Trophoblast cell (in vitro differentiated cells and primary cell): ENCODE measurements around the gene PPIL1.
A peak's percentile ranks its signal among the peaks of the same experiment; 100 is the strongest.

Source experiments
- DNase-seq, 2 donors: peaks; one replicate each; pipeline ENCODE4 v3.0.0-alpha.2; 2016
- H2AFZ ChIP-seq: 2 replicates; pipeline ENCODE4 v1.6.1; 2013; ENCODE audit warnings: low read length, moderate library complexity, mild to moderate bottlenecking; ENCODE audit not compliant: insufficient read depth, poor library complexity
- H2AK5ac ChIP-seq: 2 replicates; pipeline ENCODE4 v1.6.1; 2013; ENCODE audit warnings: mild to moderate bottlenecking, low read length
- H2BK120ac ChIP-seq: 2 replicates; pipeline ENCODE4 v1.6.1; 2013; ENCODE audit warnings: low read length, mild to moderate bottlenecking, moderate library complexity; ENCODE audit not compliant: insufficient read depth, poor library complexity
- H2BK12ac ChIP-seq: 2 replicates; pipeline ENCODE4 v1.6.1; 2013; ENCODE audit warnings: mild to moderate bottlenecking, low read length, moderate library complexity
- H2BK5ac ChIP-seq: 2 replicates; pipeline ENCODE4 v1.6.1; 2013; ENCODE audit warnings: low read length, low read depth, moderate library complexity, mild to moderate bottlenecking; ENCODE audit not compliant: poor library complexity
- H3K14ac ChIP-seq: 2 replicates; pipeline ENCODE4 v1.6.1; 2013; ENCODE audit warnings: mild to moderate bottlenecking, low read length
- H3K18ac ChIP-seq: 2 replicates; pipeline ENCODE4 v1.6.1; 2013; ENCODE audit warnings: mild to moderate bottlenecking, low read length
- H3K23ac ChIP-seq: 2 replicates; pipeline ENCODE4 v1.6.1; 2013; ENCODE audit warnings: low read length
- H3K27ac ChIP-seq: 2 replicates; pipeline ENCODE4 v1.5.1; 2013; ENCODE audit warnings: low read depth, mild to moderate bottlenecking, inconsistent platforms, low read length, moderate library complexity
- H3K27me3 ChIP-seq: 2 replicates; pipeline ENCODE4 v1.6.1; 2013; ENCODE audit warnings: inconsistent platforms, mild to moderate bottlenecking, low read length, moderate library complexity; ENCODE audit not compliant: insufficient read depth
- H3K36me3 ChIP-seq, 2 experiments: 1 replicate in 1 of 2; 2 replicates in 1 of 2; pipeline ENCODE4 v1.6.1; 2013; ENCODE audit warnings: low read length in 2 of 2, mild to moderate bottlenecking in 2 of 2, moderate library complexity in 1 of 2; ENCODE audit not compliant: insufficient read depth in 2 of 2, control insufficient read depth in 1 of 2
- H3K4ac ChIP-seq: 2 replicates; pipeline ENCODE4 v1.6.1; 2013; ENCODE audit warnings: low read depth, mild to moderate bottlenecking, low read length, moderate library complexity
- H3K4me1 ChIP-seq, 2 experiments: 1 replicate in 1 of 2; 2 replicates in 1 of 2; pipeline ENCODE4 v1.6.1; 2013; ENCODE audit warnings: low read length in 2 of 2, mild to moderate bottlenecking in 2 of 2, moderate library complexity in 1 of 2; ENCODE audit not compliant: insufficient read depth in 2 of 2, control insufficient read depth in 1 of 2
- H3K4me2 ChIP-seq: 2 replicates; pipeline ENCODE4 v1.6.1; 2013; ENCODE audit warnings: inconsistent platforms, mild to moderate bottlenecking, low read length, moderate library complexity
- H3K4me3 ChIP-seq: 2 replicates; pipeline ENCODE4 v1.5.1; 2013; ENCODE audit warnings: mild to moderate bottlenecking, low read depth, low read length, inconsistent platforms
- H3K79me1 ChIP-seq: one replicate; pipeline ENCODE4 v1.6.1; 2013; ENCODE audit warnings: low read length
- H3K79me2 ChIP-seq: 2 replicates; pipeline ENCODE4 v1.6.1; 2013; ENCODE audit warnings: low read length, mild to moderate bottlenecking; ENCODE audit not compliant: control insufficient read depth, insufficient read depth, poor library complexity
- H3K9ac ChIP-seq: 2 replicates; pipeline ENCODE4 v1.6.1; 2013; ENCODE audit warnings: mild to moderate bottlenecking, low read length
- H3K9me3 ChIP-seq: 2 replicates; pipeline ENCODE4 v1.6.1; 2013; ENCODE audit warnings: low read depth, mild to moderate bottlenecking, control low read depth, inconsistent platforms, low read length; ENCODE audit not compliant: insufficient read depth
- H4K12ac ChIP-seq: 2 replicates; pipeline ENCODE4 v1.6.1; 2013; ENCODE audit warnings: low read depth, mild to moderate bottlenecking, low read length, moderate library complexity
- H4K8ac ChIP-seq: 2 replicates; pipeline ENCODE4 v1.6.1; 2013; ENCODE audit warnings: low read depth, mild to moderate bottlenecking, low read length, moderate library complexity
- H4K91ac ChIP-seq: one replicate; pipeline ENCODE4 v1.6.1; 2013; ENCODE audit warnings: low read depth, mild to moderate bottlenecking, low read length, moderate library complexity
- WGBS: extraction: QIAGEN DNeasy Blood & Tissue Kit; methylation state at CpG from one replicate; pipeline ENCODE4 v1.1.7; 2013; ENCODE audit warnings: missing lambda C conversion rate; ENCODE audit not compliant: insufficient read length, insufficient coverage; ENCODE audit errors: extremely low coverage; 5-methylcytosine and 5-hydroxymethylcytosine counted together

Gene PPIL1

GRCh38 chr6:36830577-36830976 is 44.0 kb downstream of the PPIL1 start:
- no peak overlapping the region for H4K91ac ChIP-seq
- H3K4ac ChIP-seq, result no peak overlapping the region
- H2BK120ac ChIP-seq, result no peak overlapping the region
- H3K79me1 ChIP-seq, result peaks cover 9% of the 10 kb centered on the region
- WGBS, result no CpG with 5 or more reads among the region's 2 CpGs
- peaks cover 19 to 27% of the 10 kb centered on the region in 2 experiments for H3K4me1 ChIP-seq
- no peak overlapping the region for H2BK5ac ChIP-seq
- H3K14ac ChIP-seq, result no peak overlapping the region
- H2AK5ac ChIP-seq, result no peak overlapping the region
- no peak overlapping the region for H3K4me2 ChIP-seq
- H4K12ac ChIP-seq, result no peak overlapping the region
- no peak overlapping the region for H3K9ac ChIP-seq
- H3K23ac ChIP-seq, result no peak overlapping the region
- no peaks in the 10 kb centered on the region for H3K79me2 ChIP-seq
- no peaks in the 10 kb centered on the region for H3K36me3 ChIP-seq
- H3K4me3 ChIP-seq, result no peak overlapping the region
- no peak overlapping the region for H4K8ac ChIP-seq
- no peaks in the 10 kb centered on the region for H3K27me3 ChIP-seq
- H2BK12ac ChIP-seq, result no peak overlapping the region
- no peak for DNase-seq
- no peak overlapping the region for H2AFZ ChIP-seq
- no peak overlapping the region for H3K18ac ChIP-seq
- peaks cover 6% of the 10 kb centered on the region for H3K9me3 ChIP-seq
- no peak overlapping the region for H3K27ac ChIP-seq

GRCh38 chr6:36829919-36830544 is 44.6 kb downstream of the PPIL1 start:
- no peak overlapping the region for H3K4me2 ChIP-seq
- H3K18ac ChIP-seq, result no peak overlapping the region
- no peak overlapping the region for H3K9ac ChIP-seq
- no peaks in the 10 kb centered on the region for H3K79me2 ChIP-seq
- H4K91ac ChIP-seq, result no peak overlapping the region
- H3K4me1 ChIP-seq, result peaks cover 23 to 32% of the 10 kb centered on the region in 2 experiments
- H2AFZ ChIP-seq, result no peak overlapping the region
- no peak overlapping the region for H2BK120ac ChIP-seq
- no peak overlapping the region for H4K8ac ChIP-seq
- no peak overlapping the region for H2BK5ac ChIP-seq
- no peak overlapping the region for H3K4me3 ChIP-seq
- DNase-seq, result no peak
- no peak overlapping the region for H3K14ac ChIP-seq
- H3K4ac ChIP-seq, result no peak overlapping the region
- no peak overlapping the region for H3K23ac ChIP-seq
- no peak overlapping the region for H2BK12ac ChIP-seq
- H3K27me3 ChIP-seq, result no peaks in the 10 kb centered on the region
- no peak overlapping the region for H3K27ac ChIP-seq
- no peak overlapping the region for H2AK5ac ChIP-seq
- H3K9me3 ChIP-seq, result peaks cover 8% of the 10 kb centered on the region
- no peak overlapping the region for H4K12ac ChIP-seq
- H3K79me1 ChIP-seq, result peaks cover 9% of the 10 kb centered on the region
- WGBS, result no CpG with 5 or more reads among the region's 11 CpGs
- H3K36me3 ChIP-seq, result no peaks in the 10 kb centered on the region

DNA sequence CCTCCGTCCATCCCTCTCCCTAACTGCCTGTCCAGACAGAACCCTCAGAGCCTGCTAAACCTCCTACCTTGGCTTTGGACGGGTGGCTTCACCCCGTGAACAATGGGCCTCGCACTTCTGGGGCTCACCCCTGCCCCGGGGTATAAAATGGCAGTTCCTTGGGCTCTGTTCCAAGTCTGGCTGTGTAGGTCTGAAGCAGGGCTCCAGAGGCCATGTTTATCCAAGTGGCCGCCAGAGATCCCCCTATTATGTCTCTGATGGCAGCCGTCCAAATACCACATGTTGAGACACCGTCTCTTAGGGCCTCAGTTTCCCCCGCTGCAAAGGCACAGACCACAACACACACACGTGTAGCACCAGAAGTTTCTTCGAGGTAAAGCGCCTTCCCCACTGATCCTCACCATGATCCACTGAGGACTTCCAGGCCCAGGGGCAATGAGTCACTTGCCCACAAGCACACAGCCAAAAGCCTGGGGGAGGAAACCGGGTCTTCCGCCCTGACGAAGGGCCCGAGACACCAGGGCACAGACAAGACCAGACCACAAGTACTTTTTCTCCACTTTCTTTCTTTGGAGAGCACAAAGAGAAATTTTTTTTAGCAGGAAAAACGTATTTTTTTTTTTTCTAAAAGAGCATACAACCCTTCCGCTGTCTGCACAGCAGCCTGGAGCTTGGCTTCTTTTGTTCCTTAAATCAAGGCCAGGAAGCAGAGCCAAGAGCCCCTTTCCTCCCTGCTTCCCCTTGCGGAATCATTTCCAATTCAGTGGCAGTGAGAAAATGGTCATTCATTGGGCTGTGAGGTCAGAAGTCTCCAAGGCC is 47.1 kb downstream of the PPIL1 start:
- peak overlapping the region; percentile 87 for H2AK5ac ChIP-seq
- H4K91ac ChIP-seq, result peak overlapping the region; percentile 78
- H2BK12ac ChIP-seq, result peak overlapping the region; percentile 81
- no peak overlapping the region for H3K4me3 ChIP-seq
- H3K4me2 ChIP-seq, result no peak overlapping the region
- H2BK5ac ChIP-seq, result peak overlapping the region; percentile 50
- H3K9ac ChIP-seq, result no peak overlapping the region
- H2BK120ac ChIP-seq, result peak overlapping the region; percentile 28
- H3K79me1 ChIP-seq, result peaks cover 14% of the 10 kb centered on the region
- no peaks in the 10 kb centered on the region for H3K27me3 ChIP-seq
- peak overlapping the region; percentile 19 for H3K4ac ChIP-seq
- H3K79me2 ChIP-seq, result peaks cover 1% of the 10 kb centered on the region
- peak overlapping the region; percentile 61 for H3K27ac ChIP-seq
- peak overlapping the region; percentile 26 for H4K8ac ChIP-seq
- H3K14ac ChIP-seq, result peak overlapping the region; percentile 24
- no CpG with 5 or more reads among the region's 19 CpGs for WGBS
- H3K36me3 ChIP-seq, result no peaks in the 10 kb centered on the region
- H3K23ac ChIP-seq, result no peak overlapping the region
- peak; percentile 53 to 68 for DNase-seq
- H4K12ac ChIP-seq, result no peak overlapping the region
- H3K18ac ChIP-seq, result peak overlapping the region; percentile 33
- peak overlapping the region; percentile 30 for H2AFZ ChIP-seq
- peaks cover 5% of the 10 kb centered on the region for H3K9me3 ChIP-seq
- peaks cover 32 to 41% of the 10 kb centered on the region in 2 experiments for H3K4me1 ChIP-seq

DNA sequence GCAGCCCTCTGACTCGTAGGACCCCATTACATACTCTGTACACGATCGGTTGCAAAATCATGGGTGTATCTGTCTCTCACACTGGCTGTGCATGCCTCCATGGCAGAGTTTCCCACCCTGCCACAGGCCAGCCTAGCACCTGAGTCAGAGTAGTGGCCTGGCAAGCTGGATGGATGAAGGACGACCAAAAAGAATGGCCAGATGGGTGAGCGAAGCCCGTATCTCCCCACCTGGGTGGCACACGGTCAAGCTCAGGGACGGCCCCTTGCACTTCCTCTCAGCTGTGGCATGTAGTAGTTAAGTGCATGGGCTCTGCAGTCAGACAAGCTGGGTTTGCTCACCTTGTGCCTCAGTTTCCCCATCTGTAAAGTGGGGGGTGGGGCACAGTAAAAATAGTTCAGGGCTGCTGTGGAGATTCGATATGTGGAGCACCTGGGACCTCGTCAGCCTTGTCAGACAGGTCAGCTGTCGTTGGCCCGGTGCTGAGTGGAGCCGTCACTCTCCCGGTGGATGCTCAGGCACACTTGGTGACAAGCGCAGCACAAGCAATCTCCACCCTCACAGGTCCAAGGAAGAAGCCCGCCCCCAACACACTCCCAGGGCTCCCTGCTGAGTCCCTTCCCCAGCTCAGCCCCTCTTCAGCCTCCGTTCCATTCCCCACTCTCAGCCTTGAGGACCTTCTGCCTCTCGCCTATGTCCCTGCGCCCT is 47.9 kb downstream of the PPIL1 start:
- peak overlapping the region; percentile 33 for H3K18ac ChIP-seq
- peaks cover 1% of the 10 kb centered on the region for H3K79me2 ChIP-seq
- no peak overlapping the region for H3K4me2 ChIP-seq
- peak overlapping the region; percentile 87 for H2AK5ac ChIP-seq
- peaks cover 17% of the 10 kb centered on the region for H3K79me1 ChIP-seq
- no peak overlapping the region for H3K4ac ChIP-seq
- no peak overlapping the region for H3K4me3 ChIP-seq
- H4K91ac ChIP-seq, result peak overlapping the region; percentile 78
- no peaks in the 10 kb centered on the region for H3K36me3 ChIP-seq
- peak overlapping the region; percentile 28 for H2BK120ac ChIP-seq
- no peak overlapping the region for H4K12ac ChIP-seq
- H2BK5ac ChIP-seq, result peak overlapping the region; percentile 49
- H2AFZ ChIP-seq, result peak overlapping the region; percentile 30
- H4K8ac ChIP-seq, result no peak overlapping the region
- H3K9ac ChIP-seq, result no peak overlapping the region
- DNase-seq, result peak in 1 of 2 donors; percentile 19
- peaks cover 40 to 49% of the 10 kb centered on the region in 2 experiments for H3K4me1 ChIP-seq
- peak overlapping the region; percentile 24 for H3K14ac ChIP-seq
- H3K23ac ChIP-seq, result no peak overlapping the region
- peaks cover 5% of the 10 kb centered on the region for H3K9me3 ChIP-seq
- no CpG with 5 or more reads among the region's 19 CpGs for WGBS
- H3K27me3 ChIP-seq, result no peaks in the 10 kb centered on the region
- H3K27ac ChIP-seq, result no peak overlapping the region
- H2BK12ac ChIP-seq, result peak overlapping the region; percentile 81
